Muscle layer of colon (tissue), 2 donors: Measurements from ENCODE around the gene HOXD3.

Experiments used
- H3K27ac ChIP-seq: one replicate; pipeline ENCODE4 v1.7.0; 2013; ENCODE audit warnings: low read depth, mild to moderate bottlenecking, low read length, moderate library complexity
- H3K27me3 ChIP-seq, 2 donors: one replicate each; pipeline ENCODE4 v1.7.0; 2013; ENCODE audit warnings: low read length in 2 of 2, mild to moderate bottlenecking in 2 of 2; ENCODE audit not compliant: insufficient read depth in 2 of 2, control insufficient read depth in 1 of 2
- H3K36me3 ChIP-seq: one replicate; pipeline ENCODE4 v1.7.0; 2013; ENCODE audit warnings: mild to moderate bottlenecking, low read length; ENCODE audit not compliant: insufficient read depth
- H3K4me1 ChIP-seq: one replicate; pipeline ENCODE4 v1.7.0; 2013; ENCODE audit warnings: mild to moderate bottlenecking, low read length; ENCODE audit not compliant: insufficient read depth
- H3K4me3 ChIP-seq, 2 donors: one replicate each; pipeline ENCODE4 v1.7.0; 2013; ENCODE audit warnings: low read length in 2 of 2, low read depth in 1 of 2, mild to moderate bottlenecking in 1 of 2, moderate library complexity in 1 of 2
- H3K9ac ChIP-seq: one replicate; pipeline ENCODE4 v1.7.0; 2013; ENCODE audit warnings: low read length
- H3K9me3 ChIP-seq: one replicate; pipeline ENCODE4 v1.7.0; 2013; ENCODE audit warnings: mild to moderate bottlenecking, low read length
- donor health status: abdominal sarcoma.
- donor health status: Adenocarcinoma of cecum.

HOXD3 gene

DNA sequence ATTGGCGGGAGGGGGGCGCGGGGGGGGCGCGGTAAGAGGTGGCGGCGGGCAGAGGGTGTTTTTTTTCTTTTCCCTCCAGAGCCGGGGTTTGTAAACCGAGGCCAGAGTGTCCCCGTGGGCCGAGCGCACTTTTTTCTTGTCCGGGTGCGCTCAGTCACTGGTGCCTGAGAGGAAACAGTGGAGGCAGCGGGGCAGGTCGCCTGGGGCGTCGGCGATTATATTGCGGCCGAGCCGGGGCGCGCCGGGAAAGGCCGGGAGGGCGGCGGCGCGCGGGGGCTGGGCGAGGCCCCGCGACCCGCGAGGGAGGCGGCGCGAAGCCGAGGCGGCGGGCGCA, 27.3 kb upstream of the HOXD3 start:
- H3K4me3 ChIP-seq = peak overlapping the region in 1 of 2 donors; percentile 40
- no peaks in the 10 kb centered on the region for H3K27me3 ChIP-seq
- peaks cover 40% of the 10 kb centered on the region for H3K4me1 ChIP-seq
- H3K9ac ChIP-seq = no peak overlapping the region
- no peaks in the 10 kb centered on the region for H3K9me3 ChIP-seq
- H3K36me3 ChIP-seq = no peaks in the 10 kb centered on the region
- H3K27ac ChIP-seq = peak overlapping the region; percentile 74

DNA sequence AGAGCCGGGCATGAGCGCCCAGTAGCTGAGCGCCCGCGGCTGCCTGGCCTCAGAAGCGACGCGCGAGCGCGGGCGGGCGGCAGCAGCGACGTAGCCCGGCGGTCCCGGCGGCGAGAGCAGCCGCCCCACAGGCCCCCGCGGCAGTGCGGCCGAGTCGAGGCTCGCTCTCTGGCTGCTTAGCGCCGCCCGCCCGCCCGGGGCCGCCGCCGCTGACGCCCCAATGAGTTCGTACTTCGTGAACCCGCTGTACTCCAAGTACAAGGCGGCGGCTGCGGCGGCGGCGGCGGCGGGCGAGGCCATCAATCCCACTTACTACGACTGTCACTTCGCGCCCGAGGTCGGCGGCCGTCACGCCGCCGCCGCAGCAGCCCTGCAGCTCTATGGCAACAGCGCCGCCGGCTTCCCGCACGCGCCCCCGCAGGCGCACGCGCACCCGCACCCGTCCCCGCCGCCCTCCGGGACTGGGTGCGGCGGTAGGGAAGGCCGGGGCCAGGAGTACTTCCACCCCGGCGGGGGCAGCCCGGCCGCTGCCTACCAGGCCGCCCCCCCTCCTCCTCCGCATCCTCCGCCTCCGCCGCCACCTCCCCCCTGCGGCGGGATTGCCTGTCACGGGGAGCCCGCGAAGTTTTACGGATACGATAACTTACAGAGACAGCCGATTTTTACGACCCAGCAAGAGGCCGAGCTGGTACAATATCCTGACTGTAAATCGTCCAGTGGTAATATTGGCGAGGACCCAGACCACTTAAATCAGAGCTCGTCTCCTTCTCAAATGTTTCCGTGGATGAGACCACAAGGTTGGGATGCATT, 26.8 kb upstream of the HOXD3 start:
- no peaks in the 10 kb centered on the region for H3K27me3 ChIP-seq
- H3K9me3 ChIP-seq = no peaks in the 10 kb centered on the region
- H3K9ac ChIP-seq = peak overlapping the region; percentile 73
- peak overlapping the region; percentile 96 for H3K27ac ChIP-seq
- H3K4me3 ChIP-seq = peak overlapping the region; percentile 53 to 61
- H3K4me1 ChIP-seq = peaks cover 45% of the 10 kb centered on the region
- H3K36me3 ChIP-seq = no peaks in the 10 kb centered on the region

DNA sequence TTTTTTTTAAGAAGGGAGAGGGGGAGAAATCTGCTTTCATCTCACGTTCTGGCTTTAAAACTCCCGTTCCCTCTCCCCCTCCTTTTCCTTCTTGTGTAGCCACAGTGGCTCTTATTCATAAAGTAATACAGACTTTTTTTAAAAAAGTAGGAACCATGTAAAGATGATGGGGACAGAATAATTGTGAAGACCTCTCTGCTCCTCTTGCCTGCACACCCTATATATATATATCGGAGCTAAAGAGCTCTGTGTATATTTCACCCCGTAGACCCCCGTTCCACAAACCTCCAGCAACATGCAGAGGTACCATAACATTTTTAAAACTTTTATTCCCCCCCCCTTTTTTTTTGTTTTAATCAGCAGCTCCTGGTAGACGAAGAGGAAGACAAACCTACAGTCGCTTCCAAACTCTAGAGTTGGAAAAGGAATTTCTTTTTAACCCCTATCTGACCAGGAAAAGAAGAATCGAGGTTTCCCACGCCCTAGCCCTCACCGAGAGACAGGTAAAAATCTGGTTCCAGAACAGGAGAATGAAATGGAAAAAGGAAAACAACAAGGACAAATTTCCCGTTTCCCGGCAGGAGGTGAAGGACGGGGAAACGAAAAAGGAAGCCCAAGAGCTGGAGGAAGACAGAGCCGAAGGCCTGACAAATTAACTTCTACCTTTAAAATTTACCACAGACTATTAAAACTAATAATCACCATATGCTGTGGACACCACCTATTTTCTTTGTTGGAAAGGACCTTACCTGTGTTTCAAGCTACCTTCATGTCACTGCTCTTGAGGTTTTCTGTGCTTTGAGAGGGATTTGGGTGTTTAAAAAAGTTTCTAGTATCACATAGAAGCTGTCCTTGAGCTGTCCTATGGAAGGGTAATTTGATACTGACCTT, 25.9 kb upstream of the HOXD3 start:
- peak overlapping the region; percentile 73 for H3K9ac ChIP-seq
- peak overlapping the region; percentile 53 to 61 for H3K4me3 ChIP-seq
- H3K36me3 ChIP-seq = no peaks in the 10 kb centered on the region
- H3K27ac ChIP-seq = peak overlapping the region; percentile 96
- H3K4me1 ChIP-seq = peaks cover 45% of the 10 kb centered on the region
- no peaks in the 10 kb centered on the region for H3K9me3 ChIP-seq
- peaks cover 0 to under 1% of the 10 kb centered on the region in 2 donors for H3K27me3 ChIP-seq

DNA sequence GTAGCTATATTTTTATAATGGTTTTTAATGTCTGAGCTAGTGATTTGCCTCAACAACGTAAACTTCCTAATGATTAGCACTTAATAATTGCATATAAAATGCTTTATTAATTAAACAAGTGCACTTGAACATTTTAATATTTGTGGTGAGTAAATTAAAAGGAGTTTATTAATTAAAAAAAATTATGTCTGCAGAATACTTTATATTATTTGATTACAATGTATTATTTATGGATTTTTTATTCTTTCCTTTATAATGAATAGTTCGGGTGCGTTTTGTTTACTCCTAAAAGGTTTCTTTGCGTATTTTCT, 25.3 kb upstream of the HOXD3 start:
- peak overlapping the region; percentile 96 for H3K27ac ChIP-seq
- H3K9me3 ChIP-seq = no peaks in the 10 kb centered on the region
- H3K4me1 ChIP-seq = peaks cover 43% of the 10 kb centered on the region
- H3K4me3 ChIP-seq = peak overlapping the region; percentile 38 to 75
- H3K36me3 ChIP-seq = no peaks in the 10 kb centered on the region
- H3K27me3 ChIP-seq = peaks cover 0 to 6% of the 10 kb centered on the region in 2 donors
- H3K9ac ChIP-seq = peak overlapping the region; percentile 73

DNA sequence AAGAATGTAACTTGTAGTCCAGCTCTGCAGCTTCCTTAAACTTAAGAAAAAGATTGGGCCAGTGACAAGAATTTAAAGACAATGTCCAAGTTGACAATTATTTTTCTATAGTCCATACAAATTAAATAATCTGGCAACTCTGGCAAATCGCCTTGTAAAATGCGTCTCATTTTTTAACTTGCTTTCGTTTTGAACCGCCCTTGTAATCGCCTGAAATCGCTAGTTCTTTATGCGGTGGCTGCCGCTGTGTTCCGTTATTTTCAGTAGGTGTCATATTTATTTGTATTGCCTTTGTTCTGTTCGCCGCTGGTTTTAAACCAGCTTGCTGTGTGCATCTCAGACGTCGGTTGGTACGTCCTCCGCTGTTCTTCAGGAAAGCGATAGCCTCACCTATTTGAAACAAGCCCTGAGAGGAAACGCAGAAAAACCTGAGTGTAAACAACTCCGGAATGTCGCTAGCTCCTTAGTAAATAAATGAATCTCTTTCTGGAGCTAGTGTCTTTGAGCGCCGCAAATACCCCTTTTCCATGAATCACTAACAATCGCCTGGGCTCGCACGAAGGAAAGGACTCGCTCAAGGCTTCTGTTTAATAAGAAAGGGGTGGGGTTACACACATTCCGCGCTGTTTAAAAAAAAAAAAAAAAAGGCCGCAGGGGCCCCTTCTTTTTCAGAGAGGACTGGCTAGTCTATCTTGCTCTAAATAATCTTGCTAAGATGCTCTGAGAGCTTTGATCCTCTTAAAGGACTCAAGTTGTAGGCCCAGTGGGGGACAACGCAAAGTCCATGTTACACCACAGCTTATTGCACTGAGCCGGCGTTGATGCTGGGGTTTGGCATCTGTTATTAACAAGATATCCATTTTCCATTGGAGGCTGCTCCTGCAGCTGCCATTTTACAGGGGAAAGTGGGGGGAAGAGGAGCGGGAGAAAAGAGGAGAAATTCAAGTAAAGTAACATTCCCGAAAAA, 24.6 kb upstream of the HOXD3 start:
- peaks cover 0 to 6% of the 10 kb centered on the region in 2 donors for H3K27me3 ChIP-seq
- H3K9ac ChIP-seq = peak overlapping the region; percentile 59
- H3K4me1 ChIP-seq = peaks cover 43% of the 10 kb centered on the region
- no peaks in the 10 kb centered on the region for H3K9me3 ChIP-seq
- H3K36me3 ChIP-seq = no peaks in the 10 kb centered on the region
- peak overlapping the region; percentile 96 for H3K27ac ChIP-seq
- peak overlapping the region; percentile 38 to 75 for H3K4me3 ChIP-seq

DNA sequence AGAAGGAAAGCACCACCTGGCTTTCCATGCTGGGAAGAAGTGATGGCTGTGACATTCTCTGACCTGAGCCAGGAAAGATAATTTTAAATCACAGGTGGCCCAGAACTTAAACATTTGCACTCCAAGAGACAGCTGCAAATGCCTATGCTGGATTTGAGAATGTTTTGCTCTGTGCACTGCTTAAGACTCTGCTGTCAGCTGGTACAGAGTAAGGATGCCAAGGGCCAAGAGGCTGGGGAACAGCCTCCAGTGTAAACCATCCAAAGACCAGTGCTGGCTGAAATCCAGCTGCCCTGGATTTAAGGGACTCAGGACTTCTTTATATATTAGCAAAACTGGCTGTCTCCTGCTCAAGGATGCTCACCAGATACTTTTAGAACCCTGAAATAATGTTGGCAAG, 23.7 kb upstream of the HOXD3 start:
- peak overlapping the region; percentile 96 for H3K27ac ChIP-seq
- peak overlapping the region; percentile 59 for H3K9ac ChIP-seq
- peak overlapping the region in 1 of 2 donors; percentile 75 for H3K4me3 ChIP-seq
- H3K9me3 ChIP-seq = no peaks in the 10 kb centered on the region
- peaks cover 0 to 6% of the 10 kb centered on the region in 2 donors for H3K27me3 ChIP-seq
- peaks cover 37% of the 10 kb centered on the region for H3K4me1 ChIP-seq
- H3K36me3 ChIP-seq = no peaks in the 10 kb centered on the region

DNA sequence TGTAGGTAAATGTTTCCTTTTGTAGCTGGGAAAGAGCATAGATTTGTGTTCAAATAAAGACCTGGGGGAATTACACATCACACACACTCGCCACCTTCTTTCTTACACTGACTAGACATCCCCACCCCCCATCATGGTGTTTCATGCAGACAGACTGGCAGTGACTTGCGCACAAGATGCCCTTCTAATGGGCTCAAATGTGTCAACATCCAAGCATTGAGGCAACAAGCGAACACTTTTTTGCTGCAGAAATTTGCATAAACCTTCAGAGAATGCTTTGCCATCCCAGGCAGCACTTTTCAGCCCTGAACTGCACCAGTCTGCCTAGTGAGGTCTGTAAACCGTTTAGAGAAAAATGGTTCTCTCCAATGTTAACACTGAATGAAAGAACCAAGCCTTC, 23.1 kb upstream of the HOXD3 start:
- Histone ChIP-seq H3K27me3 (peaks cover 0 to 6% of the 10 kb centered on the region in 2 donors), H3K36me3 (no peaks in the 10 kb centered on the region), H3K9ac (no peak overlapping the region), H3K9me3 (no peaks in the 10 kb centered on the region), H3K4me3 (no peak overlapping the region), H3K4me1 (peaks cover 36% of the 10 kb centered on the region), H3K27ac (peak overlapping the region; percentile 96)

DNA sequence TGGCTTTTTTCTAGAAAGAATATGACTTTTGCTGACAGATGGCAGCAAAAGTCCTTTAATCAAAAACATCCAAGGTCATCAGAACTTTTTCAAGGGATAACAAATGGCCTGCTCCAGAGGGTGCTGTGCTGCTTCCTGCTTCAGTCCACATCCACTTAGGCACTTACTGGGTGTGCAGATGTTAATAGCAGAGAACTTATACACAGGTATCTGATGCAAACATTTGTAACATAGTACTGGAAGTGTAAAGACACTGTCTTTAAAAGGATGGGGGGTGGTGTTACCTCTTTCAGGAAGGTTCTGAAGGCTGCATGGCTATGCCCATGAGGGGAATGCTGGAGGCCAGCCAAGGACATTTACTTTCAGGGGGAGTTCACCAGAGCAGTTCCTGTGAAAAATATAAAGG, 22.1 kb upstream of the HOXD3 start:
- Histone ChIP-seq H3K27ac (peak overlapping the region; percentile 96), H3K27me3 (peaks cover 0 to 6% of the 10 kb centered on the region in 2 donors)

DNA sequence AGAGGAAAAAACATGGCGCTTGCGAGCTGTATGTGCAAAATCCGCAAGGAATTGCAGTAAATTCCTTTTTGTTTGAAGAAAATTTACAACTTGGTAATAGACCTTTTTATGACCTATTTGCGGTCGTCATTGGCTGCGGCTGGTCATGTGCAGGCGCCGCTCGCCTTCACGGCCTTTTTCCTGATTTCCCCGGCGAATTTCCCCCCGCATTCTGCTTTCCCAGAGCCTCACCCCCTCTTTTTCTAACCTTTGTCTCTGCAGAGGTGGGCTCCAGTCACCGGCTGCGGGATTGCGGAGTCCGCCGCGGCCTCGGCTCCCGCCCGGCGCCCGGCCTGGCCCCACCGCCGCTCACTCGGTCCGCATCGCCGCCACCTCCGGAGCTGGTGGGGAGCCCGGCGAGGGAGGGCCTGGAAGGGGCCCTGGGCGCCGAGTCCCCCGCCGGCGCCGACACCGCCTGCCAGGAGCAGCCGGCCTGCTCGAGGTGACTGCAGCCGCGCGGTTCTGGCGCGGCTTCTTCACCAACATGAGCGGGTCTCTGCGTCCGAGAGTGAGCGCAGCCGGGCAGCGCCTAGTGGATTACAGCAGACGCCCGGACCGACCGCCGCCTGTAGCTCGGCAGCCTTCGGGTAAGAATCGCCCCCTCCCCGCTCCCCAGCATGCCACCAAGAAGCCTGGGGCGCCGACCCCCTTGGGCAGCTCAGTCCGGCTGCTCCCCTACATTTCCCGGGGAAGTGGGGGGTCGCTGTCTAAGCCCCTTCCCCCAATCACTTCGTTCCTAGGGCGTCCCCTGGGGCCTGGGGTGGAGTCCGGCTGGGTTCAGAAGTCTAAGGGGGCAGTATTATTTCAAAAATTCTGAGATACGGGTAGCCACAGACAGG, 20.5 kb upstream of the HOXD3 start:
- Histone ChIP-seq H3K9ac (peak overlapping the region; percentile 80), H3K4me3 (peak overlapping the region; percentile 73 to 86), H3K36me3 (no peaks in the 10 kb centered on the region), H3K27me3 (peaks cover 0 to 14% of the 10 kb centered on the region in 2 donors), H3K9me3 (no peaks in the 10 kb centered on the region), H3K4me1 (peaks cover 38% of the 10 kb centered on the region), H3K27ac (peak overlapping the region; percentile 96)

More for the DNA sequence above, 22.1 kb upstream of the HOXD3 start:
- no peaks in the 10 kb centered on the region for H3K36me3 ChIP-seq
- H3K4me1 ChIP-seq = peaks cover 36% of the 10 kb centered on the region
- H3K9ac ChIP-seq = no peak overlapping the region
- H3K4me3 ChIP-seq = peak overlapping the region in 1 of 2 donors; percentile 73
- no peaks in the 10 kb centered on the region for H3K9me3 ChIP-seq

DNA sequence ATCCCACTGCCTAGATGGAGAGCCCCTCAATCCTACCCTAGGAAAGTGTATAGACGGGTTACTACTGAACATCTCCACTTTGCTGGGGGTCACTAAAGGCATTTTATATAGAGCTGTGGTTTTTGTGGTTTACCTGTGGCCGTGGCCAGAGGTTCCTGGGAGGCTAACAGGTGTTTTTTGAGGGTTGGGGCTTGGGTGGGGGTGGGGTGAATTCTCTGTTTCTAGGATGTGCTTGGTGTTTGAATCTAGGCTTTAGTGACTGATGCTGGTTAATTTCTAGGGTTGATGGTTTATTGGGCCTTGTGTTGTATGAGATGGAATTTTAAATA, 19.9 kb upstream of the HOXD3 start:
- H3K36me3 ChIP-seq = no peaks in the 10 kb centered on the region
- no peaks in the 10 kb centered on the region for H3K9me3 ChIP-seq
- peaks cover 0 to 14% of the 10 kb centered on the region in 2 donors for H3K27me3 ChIP-seq
- H3K9ac ChIP-seq = peak overlapping the region; percentile 80
- peaks cover 38% of the 10 kb centered on the region for H3K4me1 ChIP-seq
- peak overlapping the region; percentile 73 to 86 for H3K4me3 ChIP-seq
- peak overlapping the region; percentile 96 for H3K27ac ChIP-seq
